BJ (cell line): ENCODE results near the gene CR2. TPM values are rescaled to one million over a fixed set of nuclear protein-coding genes. Genes with fewer than 3 reads are reported as not detected.

Source experiments
- CTCF ChIA-PET: fragments of 350-600 bp; formaldehyde crosslinking; extraction: SDS; loops from one replicate; lab custom pipeline; 2021; ENCODE audit warnings: antibody characterized with exemption, inconsistent platforms; lab: Yijun Ruan, JAX
- POLR2A ChIA-PET: fragments of 300-600 bp; sonication (Branson Sonifier 250); formaldehyde crosslinking; extraction: SDS; loops from one replicate; lab custom pipeline; 2021; ENCODE audit warnings: antibody characterized with exemption; lab: Charles Lee
- DNase-seq: peaks from one replicate; pipeline ENCODE4 v3.0.0-alpha.2; 2011; ENCODE audit warnings: low read depth
- H3K27me3 ChIP-seq: 2 replicates; pipeline ENCODE4 v1.6.0; 2011; ENCODE audit warnings: low read length; ENCODE audit not compliant: control insufficient read depth, insufficient read depth
- H3K36me3 ChIP-seq: 2 replicates; pipeline ENCODE4 v1.5.1; 2011; ENCODE audit warnings: low read length; ENCODE audit not compliant: control insufficient read depth, insufficient read depth
- H3K4me3 ChIP-seq: 2 replicates; pipeline ENCODE4 v1.5.1; 2011; ENCODE audit warnings: low read depth, mild to moderate bottlenecking, control low read depth, low read length
- CTCF ChIP-seq: IDR thresholded peaks from 2 replicates; pipeline ENCODE4 v1.5.1; 2011; ENCODE audit warnings: low read depth, mild to moderate bottlenecking, control low read depth, inconsistent platforms, low read length, moderate library complexity; ENCODE audit not compliant: insufficient read depth
- polyA plus RNA-seq: library from polyadenylated mRNA; depleted of rRNA; stranded (reverse); fragments of >200 nt; gene quantifications from 2 replicates; pipeline ENCODE4 v1.2.3, GENCODE V29; 2011

Gene CR2
- polyA plus RNA-seq, 1 experiment, result not detected

GRCh38 chr1:207444514-207445217 lies 9.5 kb upstream of the CR2 start:
- no peak overlapping the region for H3K4me3 ChIP-seq
- no peak for TF ChIP-seq CTCF
- ChIA-PET POLR2A (no interaction called here), CTCF (no interaction called here)
- H3K36me3 ChIP-seq, result no peaks in the 10 kb centered on the region
- DNase-seq, result no peak
- H3K27me3 ChIP-seq, result no peaks in the 10 kb centered on the region

- Histone ChIP-seq H3K27me3 (peaks cover 25% of the 10 kb centered on the region), H3K4me3 (no peak overlapping the region), H3K36me3 (no peaks in the 10 kb centered on the region)
- ChIA-PET CTCF (interaction anchor here (1.1 kb wide), 1 partner anchor 46 kb away, joined by 3 read pairs; no protein-coding TSS in a partner anchor), POLR2A (no interaction called here)
- DNase-seq, result no peak
- TF ChIP-seq CTCF, result no peak
Observed at GRCh38 chr1:207453710-207454045, 450 bp upstream of the CR2 start.

GRCh38 chr1:207455183-207455754 lies 1.1 kb downstream of the CR2 start:
- no peak overlapping the region for H3K4me3 ChIP-seq
- POLR2A ChIA-PET, result no interaction called here
- DNase-seq, result no peak
- no peaks in the 10 kb centered on the region for H3K36me3 ChIP-seq
- TF ChIP-seq CTCF, result no peak
- CTCF ChIA-PET, result interaction anchor here (1.4 kb wide), 2 partner anchors 15 to 44 kb away, joined by 3 read pairs; no protein-coding TSS in a partner anchor
- H3K27me3 ChIP-seq, result peaks cover 25% of the 10 kb centered on the region

- Histone ChIP-seq H3K36me3 (no peaks in the 10 kb centered on the region), H3K27me3 (peaks cover 23% of the 10 kb centered on the region), H3K4me3 (no peak overlapping the region)
- no peak for DNase-seq
- CTCF ChIA-PET, result no interaction called here
- no peak for TF ChIP-seq CTCF
- POLR2A ChIA-PET, result no interaction called here
Observed at GRCh38 chr1:207458414-207458813, 4.3 kb downstream of the CR2 start.

- no peak for DNase-seq
- ChIA-PET CTCF (no interaction called here), POLR2A (no interaction called here)
- no peak overlapping the region for H3K4me3 ChIP-seq
- no peaks in the 10 kb centered on the region for H3K36me3 ChIP-seq
- TF ChIP-seq CTCF, result no peak
- H3K27me3 ChIP-seq, result peaks cover 19% of the 10 kb centered on the region
Observed at GRCh38 chr1:207459008-207459407, 4.9 kb downstream of the CR2 start.
